GM13976 (cell line): ENCODE data around the gene SRCIN1.

ENCODE experiments used
- DNase-seq: peaks from one replicate; pipeline ENCODE4 v3.0.0; 2012; ENCODE audit warnings: low spot score
- CTCF ChIP-seq: IDR thresholded peaks from 2 replicates; pipeline ENCODE4 v1.5.1; 2012; ENCODE audit warnings: borderline replicate concordance, mild to moderate bottlenecking; ENCODE audit not compliant: insufficient read depth; ENCODE audit errors: extremely low read depth, missing control alignments, control extremely low read depth
- in situ Hi-C: fragments of 300-500 bp; cut with MboI; formaldehyde crosslinking; loops from one replicate; pipeline ENCODE4 v1.12.0; 2022; ENCODE audit warnings: low sequenced_read_pairs, mixed read lengths, inconsistent platforms; ENCODE audit not compliant: unreplicated experiment

The SRCIN1 gene

GRCh38 chr17:38602453-38602852 is 3.3 kb downstream of the SRCIN1 start:
- no peak for TF ChIP-seq CTCF
- in situ Hi-C loops, result no loop called here
- no peak for DNase-seq

- DNase-seq, result no peak
- in situ Hi-C loops, result no loop called here
- TF ChIP-seq CTCF, result no peak
These were observed 4.0 kb downstream of the SRCIN1 start for GRCh38 chr17:38601539-38602351.

- no peak for TF ChIP-seq CTCF
- no peak for DNase-seq
- in situ Hi-C loops, result no loop called here
These were observed 4.8 kb downstream of the SRCIN1 start for GRCh38 chr17:38600906-38601305.

- in situ Hi-C loops, result no loop called here
- no peak for DNase-seq
- TF ChIP-seq CTCF, result no peak
These were observed 5.3 kb downstream of the SRCIN1 start for GRCh38 chr17:38600416-38600815.

GRCh38 chr17:38599398-38599856 is 6.3 kb downstream of the SRCIN1 start:
- TF ChIP-seq CTCF, result no peak
- in situ Hi-C loops, result no loop called here
- no peak for DNase-seq

- DNase-seq, result no peak
- in situ Hi-C loops, result no loop called here
- no peak for TF ChIP-seq CTCF
These were observed 6.8 kb downstream of the SRCIN1 start for GRCh38 chr17:38598995-38599394.
